Measurements from ENCODE around the gene UBA7. TPM values are rescaled to one million over a fixed set of nuclear protein-coding genes. Genes with fewer than 3 reads are reported as not detected.

UBA7 gene
- total and polyA plus RNA-seq, 2 of the 13 experiments (the other 11 are each of a cell fraction or from before 2014, with no cell fraction given): 9.5 to 16.5 TPM

GRCh38 chr3:49802719-49803464 lies 10.9 kb downstream of the UBA7 start, which contains the start of gene INKA1 (continued):
- no peak for TF ChIP-seq POLR2AphosphoS5 (IDR thresholded peaks at IDR 0.05; ENCODE audit: low read depth, low read length)
- peak; percentile 60; the same call in 1 of the 2 replicates for TF ChIP-seq SIN3A (IDR thresholded peaks at IDR 0.05; ENCODE audit: borderline replicate concordance, low read depth, low read length)
- no peak; the same call in 1 of the 2 replicates for TF ChIP-seq MTERF4 (CRISPR knock-in tag; IDR thresholded peaks at IDR 0.05)
- TF ChIP-seq ZNF713 (CRISPR knock-in tag; IDR thresholded peaks at IDR 0.05): 0 out of 2 replicates have a peak, but pooled peaks have one; percentile 52
- TF ChIP-seq ZNF670 (CRISPR knock-in tag; IDR thresholded peaks at IDR 0.05; ENCODE audit: borderline replicate concordance): no peak
- TF ChIP-seq DBP (CRISPR knock-in tag; IDR thresholded peaks at IDR 0.05; ENCODE audit: not compliant biosample characterization): peak; percentile 52
- 0 out of 2 replicates have a peak, but pooled peaks have one; percentile 0 for TF ChIP-seq ZMYM3 (CRISPR knock-in tag; IDR thresholded peaks at IDR 0.05)
- 0 out of 2 replicates have a peak, but pooled peaks have one; percentile 1 for TF ChIP-seq MED1 (CRISPR knock-in tag; IDR thresholded peaks at IDR 0.05)
- no peak for TF ChIP-seq ETV6 (CRISPR knock-in tag; conservative IDR thresholded peaks at IDR 0.05)
- TF ChIP-seq ZNF570 (CRISPR knock-in tag; IDR thresholded peaks at IDR 0.05; ENCODE audit: borderline replicate concordance): no peak
- TF ChIP-seq KLF11 (CRISPR knock-in tag; IDR thresholded peaks at IDR 0.05): 0 out of 2 replicates have a peak, but pooled peaks have one; percentile 40
- peak; percentile 94 to 97; a peak in 3 of 4 replicates for TF ChIP-seq HMGXB4 (CRISPR knock-in tag; IDR thresholded peaks at IDR 0.05; ENCODE audit: borderline replicate concordance in 1 of 2, low read depth in 1 of 2)
- TF ChIP-seq ZNF678 (CRISPR knock-in tag; IDR thresholded peaks at IDR 0.05): no peak
- TF ChIP-seq YY1 (IDR thresholded peaks at IDR 0.05; ENCODE audit: insufficient read depth, insufficient replicate concordance, low read depth, low read length): peak; percentile 46
- peak; percentile 40 for TF ChIP-seq SPEN (CRISPR knock-in tag; IDR thresholded peaks at IDR 0.05; ENCODE audit: low read depth)
- 0 out of 2 replicates have a peak, but pooled peaks have one; percentile 22 for TF ChIP-seq RARA (CRISPR knock-in tag; IDR thresholded peaks at IDR 0.05)
- TF ChIP-seq ZFY (CRISPR knock-in tag; IDR thresholded peaks at IDR 0.05): peak; percentile 60
- TF ChIP-seq ZC3H4 (CRISPR knock-in tag; IDR thresholded peaks at IDR 0.05; ENCODE audit: borderline replicate concordance): 0 out of 2 replicates have a peak, but pooled peaks have one; percentile 18
- TF ChIP-seq ZBTB21 (CRISPR knock-in tag; IDR thresholded peaks at IDR 0.05): 0 out of 2 replicates have a peak, but pooled peaks have one; percentile 20
- peak; percentile 74; the same call in 1 of the 2 replicates for TF ChIP-seq KDM4B (CRISPR knock-in tag; IDR thresholded peaks at IDR 0.05)
- TF ChIP-seq ZNF761 (CRISPR knock-in tag; conservative IDR thresholded peaks at IDR 0.05): 0 out of 2 replicates have a peak, but pooled peaks have one; percentile 13
- peak; percentile 78 for TF ChIP-seq SKI (IDR thresholded peaks at IDR 0.05; ENCODE audit: partially characterized antibody)
- 0 out of 2 replicates have a peak, but pooled peaks have one; percentile 63 for TF ChIP-seq YEATS2 (CRISPR knock-in tag; IDR thresholded peaks at IDR 0.05; ENCODE audit: borderline replicate concordance)
- no peak for TF ChIP-seq FOXM1 (CRISPR knock-in tag; IDR thresholded peaks at IDR 0.05)
- no peak for TF ChIP-seq ZSCAN29 (CRISPR knock-in tag; conservative IDR thresholded peaks at IDR 0.05)
- peak; percentile 39; the same call in 1 of the 2 replicates for TF ChIP-seq ZNF567 (CRISPR knock-in tag; IDR thresholded peaks at IDR 0.05; ENCODE audit: borderline replicate concordance)
- TF ChIP-seq NKX3-1 (CRISPR knock-in tag; IDR thresholded peaks at IDR 0.05): no peak
- TF ChIP-seq ZNF468 (CRISPR knock-in tag; IDR thresholded peaks at IDR 0.05): 0 out of 2 replicates have a peak, but pooled peaks have one; percentile 65

All from HepG2 (cell line).